GM20000 (cell line): ENCODE data around the gene SMR3A.

Source experiments
- DNase-seq: peaks from one replicate; pipeline ENCODE4 v3.0.0; 2012; ENCODE audit warnings: low spot score
- TF ChIP-seq, protein P1 (sequence below): IDR thresholded peaks from 2 replicates; pipeline ENCODE4 v1.5.1; 2012; ENCODE audit warnings: mild to moderate bottlenecking, control low read depth; ENCODE audit errors: extremely low read depth, missing control alignments

SMR3A gene

DNA sequence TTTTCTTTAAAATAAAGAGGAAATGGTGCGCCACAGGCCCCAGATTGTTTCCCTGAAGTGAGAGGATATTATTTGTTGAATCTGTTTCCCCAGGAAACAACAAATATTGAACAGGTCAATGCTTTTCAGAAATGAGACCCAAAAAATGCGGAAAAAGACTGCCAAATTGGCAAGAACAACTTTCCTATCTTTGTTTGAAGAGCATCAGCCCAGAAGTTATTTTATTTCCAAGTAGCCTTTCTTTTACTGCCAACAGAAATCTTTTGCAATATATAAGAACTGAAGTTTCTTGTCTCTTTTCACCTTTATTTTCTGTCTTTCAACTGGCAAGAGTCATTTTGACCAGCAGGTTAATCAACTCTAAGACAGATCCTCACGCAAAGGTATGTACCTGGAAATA, at the start of gene SMR3A:
Gene SMR3A, plus strand, starts transcription at position 301 of the 400 bp plus-strand sequence. CDS start 1,356 bp downstream, outside the sequence.
- TF ChIP-seq, protein P1, sequence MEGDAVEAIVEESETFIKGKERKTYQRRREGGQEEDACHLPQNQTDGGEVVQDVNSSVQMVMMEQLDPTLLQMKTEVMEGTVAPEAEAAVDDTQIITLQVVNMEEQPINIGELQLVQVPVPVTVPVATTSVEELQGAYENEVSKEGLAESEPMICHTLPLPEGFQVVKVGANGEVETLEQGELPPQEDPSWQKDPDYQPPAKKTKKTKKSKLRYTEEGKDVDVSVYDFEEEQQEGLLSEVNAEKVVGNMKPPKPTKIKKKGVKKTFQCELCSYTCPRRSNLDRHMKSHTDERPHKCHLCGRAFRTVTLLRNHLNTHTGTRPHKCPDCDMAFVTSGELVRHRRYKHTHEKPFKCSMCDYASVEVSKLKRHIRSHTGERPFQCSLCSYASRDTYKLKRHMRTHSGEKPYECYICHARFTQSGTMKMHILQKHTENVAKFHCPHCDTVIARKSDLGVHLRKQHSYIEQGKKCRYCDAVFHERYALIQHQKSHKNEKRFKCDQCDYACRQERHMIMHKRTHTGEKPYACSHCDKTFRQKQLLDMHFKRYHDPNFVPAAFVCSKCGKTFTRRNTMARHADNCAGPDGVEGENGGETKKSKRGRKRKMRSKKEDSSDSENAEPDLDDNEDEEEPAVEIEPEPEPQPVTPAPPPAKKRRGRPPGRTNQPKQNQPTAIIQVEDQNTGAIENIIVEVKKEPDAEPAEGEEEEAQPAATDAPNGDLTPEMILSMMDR = no peak
- DNase-seq = no peak

- no peak for DNase-seq
- TF ChIP-seq, protein P1 = no peak
Observed at GRCh38 chr4:70313736-70314135, 46.8 kb upstream of the SMR3A start.

DNA sequence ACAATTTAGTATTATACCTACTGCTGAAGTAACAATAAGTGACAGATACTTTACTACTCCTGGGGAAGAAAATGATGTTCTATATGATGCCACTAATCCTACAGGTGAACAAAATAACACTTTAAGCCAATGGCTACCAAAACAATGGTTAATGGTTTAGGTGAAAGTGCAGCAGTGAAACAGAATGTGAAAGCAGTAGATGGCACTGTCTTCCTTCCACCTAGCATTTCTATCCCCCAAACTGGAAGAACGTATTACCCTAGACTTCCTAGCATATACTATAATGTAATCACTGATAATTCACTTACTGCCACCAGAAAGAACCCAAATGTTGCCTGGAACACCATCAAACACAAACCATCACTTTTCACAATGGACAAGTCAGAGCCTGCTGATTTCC, 44.6 kb upstream of the SMR3A start:
- no peak for DNase-seq

DNA sequence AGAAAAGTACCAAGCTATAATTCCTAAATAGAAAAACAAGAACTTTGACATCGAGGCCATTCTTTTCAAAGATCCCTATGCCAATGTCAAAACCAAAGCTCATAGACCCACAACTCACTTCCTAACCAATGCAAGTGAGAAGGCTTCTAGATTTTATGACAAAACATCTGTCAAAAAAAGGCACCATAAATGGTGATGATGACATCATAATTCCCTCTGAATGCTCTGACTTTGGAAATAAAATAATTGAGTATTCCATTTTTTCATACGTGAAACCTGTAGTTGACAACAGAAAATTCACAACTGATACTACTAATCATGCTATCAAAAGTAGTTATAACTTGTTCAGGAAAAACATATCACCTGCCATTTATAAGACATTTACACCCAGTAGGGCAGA, 34.5 kb upstream of the SMR3A start:
- TF ChIP-seq, protein P1 = no peak
- DNase-seq = no peak

More for the DNA sequence above, 44.6 kb upstream of the SMR3A start:
- TF ChIP-seq, protein P1 = peak; percentile 20

DNA sequence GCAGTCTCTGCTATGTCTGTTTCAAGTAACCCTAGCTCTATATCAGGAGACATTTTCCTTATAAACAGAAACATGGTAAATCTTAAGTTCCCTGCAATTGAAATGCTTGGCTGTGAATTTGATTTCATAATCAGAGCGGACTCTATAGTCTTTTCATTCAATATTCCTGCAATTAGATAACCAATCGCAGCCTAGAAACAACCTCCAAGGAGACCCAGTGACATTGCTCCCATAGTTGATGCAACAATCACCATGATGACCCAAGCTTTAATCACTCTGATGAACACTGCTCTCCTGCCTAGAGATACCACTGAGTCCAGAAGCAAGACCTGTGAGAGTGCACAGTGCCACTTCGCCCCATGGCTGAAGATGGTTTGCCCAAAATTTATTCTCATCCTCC, 25.9 kb upstream of the SMR3A start, which contains the start of gene CABS1:
Gene CABS1, plus strand, starts transcription at position 301 of the 400 bp plus-strand sequence. Its CDS starts 59 bp downstream, at position 360.
- TF ChIP-seq, protein P1 = no peak
- DNase-seq = no peak

- TF ChIP-seq, protein P1 = no peak
- no peak for DNase-seq
Observed at GRCh38 chr4:70336043-70336442, 24.5 kb upstream of the SMR3A start.

DNA sequence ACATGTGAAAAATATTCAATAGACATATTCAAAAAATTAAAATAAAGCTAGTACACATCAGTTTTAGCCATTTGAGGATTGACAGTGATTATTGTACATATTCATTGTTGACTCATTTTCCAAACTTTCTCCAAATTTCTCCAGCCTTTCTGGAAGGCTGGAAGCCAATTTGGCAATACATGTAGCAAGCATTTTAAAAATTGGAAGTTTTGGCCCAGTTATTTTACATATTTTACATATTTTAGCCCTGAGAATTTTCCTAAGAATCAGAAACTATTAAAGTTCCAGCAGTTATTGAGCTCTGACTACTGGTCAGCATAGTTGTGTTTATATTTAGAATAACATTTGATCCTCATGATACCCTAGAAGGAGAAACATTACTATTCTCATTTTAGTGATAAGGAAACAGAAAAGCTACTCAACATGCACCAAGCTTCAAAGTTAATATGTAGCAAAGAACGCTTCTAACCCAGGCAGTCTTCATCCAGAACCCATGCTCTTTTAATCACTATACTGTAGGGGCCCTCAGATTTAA, 22.6 kb upstream of the SMR3A start:
- TF ChIP-seq, protein P1 = no peak
- DNase-seq = no peak
